Activated CD4-positive, alpha-beta T cell treated with anti-CD3 and anti-CD28 coated beads, Interleukin-2, amount 50 U/mL, for 16 hours (primary cell): ENCODE data around the gene SLC12A8.
A peak's percentile ranks its signal among the peaks of the same experiment; 100 is the strongest.

ENCODE experiments used
- DNase-seq: peaks from one replicate; pipeline ENCODE4 v3.0.0-alpha.2; 2020

Gene SLC12A8

GRCh38 chr3:125050488-125051090 lies 162.0 kb downstream of the SLC12A8 start:
- DNase-seq: no peak

- DNase-seq: no peak
Measured at GRCh38 chr3:125048282-125048681, 164.3 kb downstream of the SLC12A8 start.

DNA sequence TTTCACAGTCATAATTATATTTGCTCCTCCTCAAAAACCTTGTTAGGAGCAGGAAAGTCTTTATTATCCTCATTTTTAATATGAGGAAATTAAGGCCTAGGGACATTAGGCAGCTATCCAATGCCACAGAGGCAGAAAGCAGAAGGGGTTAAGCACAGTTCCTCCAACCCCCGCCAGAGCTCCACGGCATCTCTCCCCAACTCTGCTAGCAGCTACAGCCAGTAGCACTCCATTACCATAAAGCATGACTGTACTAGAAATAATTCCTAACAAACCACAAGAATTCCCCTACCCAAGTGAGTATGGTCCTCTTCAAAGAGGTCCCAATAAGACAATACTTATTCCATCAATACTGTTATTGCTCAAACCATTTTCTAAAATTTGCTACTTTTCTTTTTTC lies 166.6 kb downstream of the SLC12A8 start:
- no peak for DNase-seq

- no peak for DNase-seq
Measured at GRCh38 chr3:125045194-125045593, 167.4 kb downstream of the SLC12A8 start.

- DNase-seq: no peak
Measured at GRCh38 chr3:125043599-125044151, 168.9 kb downstream of the SLC12A8 start.

GRCh38 chr3:125042725-125043406 lies 169.7 kb downstream of the SLC12A8 start:
- no peak for DNase-seq

DNA sequence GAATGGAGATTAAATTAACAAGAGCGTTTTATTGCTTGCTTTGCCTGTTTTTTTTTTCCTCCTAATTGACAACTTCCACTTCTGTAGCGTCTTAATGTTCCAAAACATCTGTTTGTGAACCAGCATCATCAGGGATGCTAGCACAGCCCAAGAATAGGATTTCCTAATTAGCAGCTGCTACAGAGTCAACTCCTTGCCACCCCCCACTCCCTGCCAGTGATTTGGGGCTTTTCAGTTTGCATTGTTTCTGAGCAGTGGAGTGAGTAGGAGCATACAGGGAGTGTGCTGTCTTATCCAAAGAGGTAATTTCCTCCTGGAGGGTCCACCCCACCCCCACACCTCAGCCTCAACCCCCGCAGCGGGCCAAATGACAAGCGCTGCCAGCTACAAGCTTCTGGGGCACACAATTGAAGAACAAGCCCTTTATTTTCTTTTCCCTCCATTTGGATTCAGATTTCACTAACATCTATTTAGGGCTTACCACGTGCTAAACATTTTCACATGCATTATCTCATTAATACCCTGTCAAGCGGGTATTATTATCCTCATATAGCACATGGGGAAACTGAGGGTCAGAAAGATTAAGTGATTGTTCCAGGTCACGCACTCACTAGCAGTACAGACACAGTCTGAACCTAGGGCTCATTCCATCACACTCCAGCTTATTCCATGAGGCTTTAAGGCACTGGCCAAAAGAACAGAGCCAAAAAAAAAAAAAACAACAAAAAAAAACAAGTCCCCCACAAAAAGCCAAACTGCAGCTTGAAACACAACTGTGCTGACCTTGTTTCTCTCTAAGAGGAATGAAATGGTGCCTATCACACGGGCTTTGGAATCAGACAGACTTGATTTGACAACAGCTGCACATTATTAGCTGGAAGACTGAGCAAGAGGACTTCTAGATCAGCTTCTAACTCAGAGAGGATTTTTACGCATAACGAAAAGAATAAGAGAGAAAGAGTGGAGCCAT lies 173.1 kb downstream of the SLC12A8 start:
- DNase-seq: no peak

DNA sequence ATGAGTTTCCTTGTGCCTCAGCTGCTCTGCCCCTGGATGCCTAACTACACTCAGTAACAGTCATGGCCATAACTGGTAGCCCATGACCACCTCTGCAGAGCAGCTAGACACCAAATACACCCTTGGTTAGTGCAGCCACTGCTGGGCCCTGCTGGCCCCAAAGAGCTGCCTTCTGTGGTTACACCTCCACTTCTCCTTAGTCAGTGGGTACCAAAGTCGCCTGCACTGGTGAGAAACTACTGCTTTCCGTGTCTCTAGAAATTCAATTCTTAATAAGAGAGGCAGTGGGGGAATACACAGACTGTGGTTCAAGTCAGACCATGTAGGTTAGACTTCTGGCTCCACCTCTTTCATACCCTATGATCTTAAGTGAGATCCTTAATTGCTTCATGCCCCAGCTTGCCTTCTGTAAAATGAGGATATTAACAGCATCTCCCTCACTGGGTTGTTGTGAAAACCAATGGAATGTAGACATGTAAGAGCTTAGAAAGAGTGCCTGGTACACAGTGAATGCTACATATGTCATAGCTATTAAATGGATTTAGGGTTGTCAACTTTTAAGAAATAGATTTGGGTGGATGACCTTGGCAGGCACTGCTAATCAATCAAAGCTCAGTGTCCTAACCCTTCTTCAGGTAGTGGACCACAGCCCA lies 174.9 kb downstream of the SLC12A8 start:
- no peak for DNase-seq

- peak; percentile 69 for DNase-seq
Measured at GRCh38 chr3:125035217-125035616, 177.3 kb downstream of the SLC12A8 start.

DNA sequence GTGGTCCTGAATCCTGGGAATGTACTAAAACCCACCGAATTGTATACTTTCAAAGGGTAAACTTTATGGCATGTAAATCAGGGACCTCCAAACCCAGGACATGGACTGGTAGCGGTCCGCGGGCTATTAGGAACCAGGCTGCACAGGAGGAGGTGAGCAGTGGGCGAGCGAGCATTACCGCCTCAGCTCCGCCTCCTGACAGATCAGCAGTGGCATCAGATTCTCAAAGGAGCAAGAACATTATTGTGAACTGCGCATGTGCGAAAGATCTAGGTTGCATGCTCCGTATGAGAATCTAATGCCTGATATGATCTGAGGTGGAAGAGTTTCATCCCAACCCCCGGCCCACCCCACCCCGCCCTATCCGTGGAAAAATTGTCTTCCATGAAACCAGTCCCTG lies 178.9 kb downstream of the SLC12A8 start:
- no peak for DNase-seq

GRCh38 chr3:125033135-125033534 lies 179.4 kb downstream of the SLC12A8 start:
- no peak for DNase-seq

- DNase-seq: no peak
Measured at GRCh38 chr3:125032683-125033082, 179.9 kb downstream of the SLC12A8 start.
